HepG2 (cell line): ENCODE results near the gene ADARB2.

ENCODE experiments used
- BHLHE40 ChIP-seq: IDR thresholded peaks from 2 replicates; pipeline ENCODE4 v1.6.1; 2011; ENCODE audit warnings: low read length, improper control_type of control experiment
- EP300 ChIP-seq, 3 experiments: sonication (generic) in 1 of 3; formaldehyde crosslinking in 1 of 3; IDR thresholded peaks; 2 replicates each; pipeline versions ENCODE4 v1.5.1 to v1.6.1; 2011 to 2020; ENCODE audit warnings: low read depth in 2 of 3, low read length in 2 of 3, borderline replicate concordance in 1 of 3, improper control_type of control experiment in 1 of 3, mild to moderate bottlenecking in 1 of 3, missing genetic modification reagents in 1 of 3, moderate library complexity in 1 of 3
- POLR2A ChIP-seq, 2 experiments: IDR thresholded peaks; 2 replicates each; pipeline ENCODE4 v1.6.1; 2011; ENCODE audit warnings: low read depth in 2 of 2, low read length in 2 of 2, mild to moderate bottlenecking in 1 of 2, moderate library complexity in 1 of 2; ENCODE audit not compliant: insufficient read depth in 1 of 2
- ZNF777 ChIP-seq: sonication (generic); formaldehyde crosslinking; IDR thresholded peaks from 2 replicates; pipeline ENCODE4 v1.4.0; 2020; ENCODE audit warnings: missing genetic modification reagents
- TF ChIP-seq, protein P1 (sequence below): sonication (generic); formaldehyde crosslinking; conservative IDR thresholded peaks from 2 replicates; pipeline ENCODE4 v1.4.0; 2020; ENCODE audit warnings: missing genetic modification reagents
- TF ChIP-seq, protein P2 (sequence below): sonication (generic); formaldehyde crosslinking; IDR thresholded peaks from 2 replicates; pipeline ENCODE4 v1.4.0; 2020; ENCODE audit warnings: missing genetic modification reagents, low read depth, mild to moderate bottlenecking, borderline replicate concordance
- TF ChIP-seq, protein P3 (sequence below): sonication (generic); formaldehyde crosslinking; IDR thresholded peaks from 2 replicates; pipeline ENCODE4 v1.4.0; 2020; ENCODE audit warnings: missing genetic modification reagents

DNA sequence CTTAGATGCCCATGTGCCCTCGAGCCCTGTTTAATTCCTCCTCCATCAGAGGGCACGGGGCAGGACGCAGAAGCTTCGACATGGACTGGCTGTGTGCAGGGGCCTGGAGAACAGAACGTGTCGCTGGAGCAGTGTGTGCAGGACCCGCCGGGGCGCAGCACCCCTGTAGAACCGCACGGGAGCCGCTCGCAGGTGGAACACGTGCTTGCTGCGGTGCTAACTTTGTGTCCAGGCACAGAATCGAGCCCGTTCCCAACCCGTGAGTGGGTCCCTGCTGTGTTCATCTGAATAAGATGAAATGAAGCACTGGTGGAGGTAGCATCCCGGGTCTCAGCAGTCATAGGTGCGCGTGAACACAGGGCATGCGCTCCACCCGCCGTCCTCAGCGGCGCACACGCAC, 564.2 kb downstream of the ADARB2 start:
- TF ChIP-seq POLR2A (IDR thresholded peaks at IDR 0.05; ENCODE audit: insufficient read depth in 1 of 2, low read depth in 2 of 2, low read length in 2 of 2), result no peak
- no peak for TF ChIP-seq ZNF777 (CRISPR knock-in tag)
- TF ChIP-seq BHLHE40, result no peak
- TF ChIP-seq, protein P1, sequence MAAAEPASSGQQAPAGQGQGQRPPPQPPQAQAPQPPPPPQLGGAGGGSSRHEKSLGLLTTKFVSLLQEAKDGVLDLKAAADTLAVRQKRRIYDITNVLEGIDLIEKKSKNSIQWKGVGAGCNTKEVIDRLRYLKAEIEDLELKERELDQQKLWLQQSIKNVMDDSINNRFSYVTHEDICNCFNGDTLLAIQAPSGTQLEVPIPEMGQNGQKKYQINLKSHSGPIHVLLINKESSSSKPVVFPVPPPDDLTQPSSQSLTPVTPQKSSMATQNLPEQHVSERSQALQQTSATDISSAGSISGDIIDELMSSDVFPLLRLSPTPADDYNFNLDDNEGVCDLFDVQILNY (CRISPR knock-in tag), result no peak
- TF ChIP-seq, protein P2, sequence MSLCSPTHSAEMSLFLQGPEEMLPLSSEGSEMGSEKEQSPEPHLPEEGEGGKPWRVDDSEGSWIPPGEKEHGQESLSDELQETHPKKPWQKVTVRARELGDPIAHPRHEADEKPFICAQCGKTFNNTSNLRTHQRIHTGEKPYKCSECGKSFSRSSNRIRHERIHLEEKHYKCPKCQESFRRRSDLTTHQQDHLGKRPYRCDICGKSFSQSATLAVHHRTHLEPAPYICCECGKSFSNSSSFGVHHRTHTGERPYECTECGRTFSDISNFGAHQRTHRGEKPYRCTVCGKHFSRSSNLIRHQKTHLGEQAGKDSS (CRISPR knock-in tag), result no peak
- TF ChIP-seq, protein P3, sequence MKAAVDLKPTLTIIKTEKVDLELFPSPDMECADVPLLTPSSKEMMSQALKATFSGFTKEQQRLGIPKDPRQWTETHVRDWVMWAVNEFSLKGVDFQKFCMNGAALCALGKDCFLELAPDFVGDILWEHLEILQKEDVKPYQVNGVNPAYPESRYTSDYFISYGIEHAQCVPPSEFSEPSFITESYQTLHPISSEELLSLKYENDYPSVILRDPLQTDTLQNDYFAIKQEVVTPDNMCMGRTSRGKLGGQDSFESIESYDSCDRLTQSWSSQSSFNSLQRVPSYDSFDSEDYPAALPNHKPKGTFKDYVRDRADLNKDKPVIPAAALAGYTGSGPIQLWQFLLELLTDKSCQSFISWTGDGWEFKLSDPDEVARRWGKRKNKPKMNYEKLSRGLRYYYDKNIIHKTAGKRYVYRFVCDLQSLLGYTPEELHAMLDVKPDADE (CRISPR knock-in tag), result no peak
- TF ChIP-seq EP300 (IDR thresholded peaks at IDR 0.05; ENCODE audit: low read depth in 2 of 2, low read length in 2 of 2), result no peak
- TF ChIP-seq EP300 (CRISPR knock-in tag; IDR thresholded peaks at IDR 0.05; ENCODE audit: borderline replicate concordance), result no peak
